Measurements from ENCODE around the gene ATP5MC2.
A peak's percentile ranks its signal among the peaks of the same experiment; 100 is the strongest.

ATP5MC2 gene

GRCh38 chr12:53625946-53626701 lies 49.8 kb downstream of the ATP5MC2 start, which contains the start of gene ATF7:
TSS of gene ATF7 (minus strand) at chr12:53626382. CDS start at chr12:53601000, 25,382 bp downstream.
- TF ChIP-seq REST (IDR thresholded peaks at IDR 0.05; ENCODE audit: insufficient replicate concordance, low read depth) = peak; percentile 53
- TF ChIP-seq SPI1 (IDR thresholded peaks at IDR 0.05; ENCODE audit: borderline replicate concordance, low read depth) = peak; percentile 2; the same call in 1 of the 2 replicates
- peak; percentile 74; the same call in 1 of the 2 replicates for TF ChIP-seq POLR2AphosphoS5 (IDR thresholded peaks at IDR 0.05; ENCODE audit: low read depth)
- TF ChIP-seq CTCF (IDR thresholded peaks at IDR 0.05; ENCODE audit: insufficient read depth, low read length) = no peak
- TF ChIP-seq GABPA (IDR thresholded peaks at IDR 0.05; ENCODE audit: low read depth) = 0 out of 2 replicates have a peak, but pooled peaks have one; percentile 13
- no peaks in the 10 kb centered on the region for H3K27me3 ChIP-seq (ENCODE audit: insufficient read depth, poor library complexity, severe bottlenecking)
- H3K4me3 ChIP-seq (replicated peaks; ENCODE audit: insufficient read depth, low read length) = peak within 1 kb of the TSS; percentile 84
- H3K27ac ChIP-seq (replicated peaks) = peak within 1 kb of the TSS; percentile 98
- DNase-seq (ENCODE audit: low read depth in 1 of 2, low spot score in 1 of 2) = peak; percentile 95 to 98

GRCh38 chr12:53625373-53625945 lies 50.4 kb downstream of the ATP5MC2 start:
- Histone ChIP-seq H3K4me3 (replicated peaks; ENCODE audit: insufficient read depth, low read length) (peak overlapping the region; percentile 84), H3K27ac (replicated peaks) (peak overlapping the region; percentile 98), H3K27me3 (ENCODE audit: insufficient read depth, poor library complexity, severe bottlenecking) (no peaks in the 10 kb centered on the region)
- no peak for DNase-seq (ENCODE audit: low read depth in 1 of 2, low spot score in 1 of 2)
- no peak for TF ChIP-seq REST (IDR thresholded peaks at IDR 0.05; ENCODE audit: insufficient replicate concordance, low read depth)
- TF ChIP-seq POLR2AphosphoS5 (IDR thresholded peaks at IDR 0.05; ENCODE audit: low read depth) = no peak
- no peak for TF ChIP-seq GABPA (IDR thresholded peaks at IDR 0.05; ENCODE audit: low read depth)
- no peak for TF ChIP-seq SPI1 (IDR thresholded peaks at IDR 0.05; ENCODE audit: borderline replicate concordance, low read depth)
- no peak for TF ChIP-seq CTCF (IDR thresholded peaks at IDR 0.05; ENCODE audit: insufficient read depth, low read length)

GRCh38 chr12:53624956-53625355 lies 50.9 kb downstream of the ATP5MC2 start:
- Histone ChIP-seq H3K27ac (replicated peaks) (peak overlapping the region; percentile 98), H3K27me3 (ENCODE audit: insufficient read depth, poor library complexity, severe bottlenecking) (no peaks in the 10 kb centered on the region), H3K4me3 (replicated peaks; ENCODE audit: insufficient read depth, low read length) (peak overlapping the region; percentile 84)
- TF ChIP-seq SPI1 (IDR thresholded peaks at IDR 0.05; ENCODE audit: borderline replicate concordance, low read depth) (no peak), POLR2AphosphoS5 (IDR thresholded peaks at IDR 0.05; ENCODE audit: low read depth) (no peak), CTCF (IDR thresholded peaks at IDR 0.05; ENCODE audit: insufficient read depth, low read length) (no peak), REST (IDR thresholded peaks at IDR 0.05; ENCODE audit: insufficient replicate concordance, low read depth) (no peak)
- no peak for DNase-seq (ENCODE audit: low read depth in 1 of 2, low spot score in 1 of 2)
